Kidney (tissue), 14 donors: ENCODE results near the gene MARF1. TPM values are rescaled to one million over a fixed set of nuclear protein-coding genes. Genes with fewer than 3 reads are reported as not detected.
"Not testable (repeated sequence)": the region's sequence is repeated elsewhere in the genome, so short reads cannot be mapped to it uniquely, and the experiment has no call there.

Source experiments
- DNase-seq, 5 donors: peaks; one replicate each; pipeline ENCODE4 v3.0.0-alpha.2; 2013 to 2020
- FAIRE-seq: peaks from 2 replicates; lab custom pipeline; 2012; peaks lifted over from hg19 to GRCh38; lab: Jason Lieb, UNC
- H3K27ac ChIP-seq, 2 donors: one replicate each; pipeline ENCODE4 v1.7.0; 2013; ENCODE audit warnings: low read depth in 2 of 2, low read length in 2 of 2, inconsistent platforms in 1 of 2
- H3K27me3 ChIP-seq: one replicate; pipeline ENCODE4 v1.7.1; 2013; ENCODE audit warnings: low read length, inconsistent platforms; ENCODE audit not compliant: control insufficient read depth, insufficient read depth
- H3K36me3 ChIP-seq, 3 donors: one replicate each; pipeline versions ENCODE4 v1.7.0 to v1.7.1; 2013; ENCODE audit warnings: low read length in 3 of 3, control low read depth in 1 of 3, inconsistent platforms in 1 of 3; ENCODE audit not compliant: insufficient read depth in 3 of 3, control insufficient read depth in 2 of 3
- H3K4me1 ChIP-seq, 3 donors: one replicate each; pipeline versions ENCODE4 v1.7.0 to v1.7.1; 2013; ENCODE audit warnings: low read length in 3 of 3, inconsistent platforms in 1 of 3, low read depth in 1 of 3; ENCODE audit not compliant: control insufficient read depth in 2 of 3, insufficient read depth in 2 of 3
- H3K4me3 ChIP-seq, 3 donors: one replicate each; pipeline versions ENCODE4 v1.7.0 to v1.8.1; 2013; ENCODE audit warnings: low read length in 3 of 3, control low read depth in 1 of 3, inconsistent platforms in 1 of 3
- H3K9ac ChIP-seq, 3 donors: one replicate each; pipeline versions ENCODE4 v1.7.0 to v1.7.1; 2013; ENCODE audit warnings: low read length in 3 of 3, control low read depth in 1 of 3, inconsistent platforms in 1 of 3
- H3K9me3 ChIP-seq, 3 donors: one replicate each; pipeline versions ENCODE4 v1.7.0 to v1.7.1; 2013; ENCODE audit warnings: low read length in 3 of 3, control low read depth in 1 of 3, inconsistent platforms in 1 of 3; ENCODE audit not compliant: control insufficient read depth in 2 of 3, insufficient read depth in 1 of 3
- intact Hi-C: fragments of 100-400 bp; cut with DNase I; formaldehyde crosslinking; loops from one replicate; pipeline ENCODE4 v1.11.1; 2022
- polyA plus RNA-seq: library from polyadenylated mRNA; stranded (reverse); fragments of 350-450 nt; fragmentation: Illumina TruSeq; extraction: RNeasy Lipid Tissue Mini Kit (QIAGEN cat#74804); gene quantifications from one replicate; pipeline ENCODE4 v1.2.3, GENCODE V29; 2014; ENCODE audit warnings: low read depth, low replicate concordance; ENCODE audit not compliant: insufficient read depth
- total RNA-seq: library from RNA; stranded (reverse); fragmentation: NEBNext Ultra II Directional; extraction: Animal tissue kit (Norgen Biotek cat#: 25700); gene quantifications from one replicate; pipeline ENCODE4 v1.2.1, GENCODE V29; 2021
- TF ChIP-seq, protein P1 (sequence below): IDR thresholded peaks from 3 replicates; pipeline ENCODE4 v1.5.1; 2012; ENCODE audit warnings: mild to moderate bottlenecking, moderate library complexity, borderline replicate concordance; ENCODE audit not compliant: insufficient read depth; ENCODE audit errors: extremely low read depth
- donor health status: control.
- donor health status: control.
- donor health status: control.
- donor health status: control.
- donor health status: control.
- donor health status: DM: yes; HTN: yes; CAD: no.
- donor health status: Normal renal cell carcinoma (clear cell type).

Gene MARF1
- total and polyA plus RNA-seq, 2 donors from 2014 or later, result 17.5 to 80.7 TPM

DNA sequence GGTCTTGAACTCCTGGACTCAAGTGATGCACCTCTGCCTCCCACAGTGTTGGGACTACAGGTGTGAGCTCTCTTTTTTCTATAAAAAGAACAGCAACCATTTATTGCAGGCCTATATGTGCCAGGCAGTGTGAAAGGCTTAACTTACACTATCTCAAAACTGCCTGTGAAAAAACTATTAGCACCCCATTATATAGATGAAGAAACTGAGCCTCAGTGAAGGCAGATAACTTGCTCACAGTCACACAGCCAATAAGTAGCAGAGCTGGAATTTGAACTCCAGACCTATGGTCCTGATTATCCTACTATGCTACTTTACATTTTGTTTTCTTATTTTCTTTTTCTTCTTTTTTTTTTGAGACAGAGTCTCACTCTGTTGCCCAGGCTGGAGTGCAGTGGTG is 22.2 kb upstream of the MARF1 start:
- peaks cover 3 to 6% (median 6%) of the 10 kb centered on the region in 3 donors for H3K36me3 ChIP-seq
- no peak overlapping the region for H3K4me3 ChIP-seq
- H3K4me1 ChIP-seq, result no peaks in the 10 kb centered on the region
- TF ChIP-seq, protein P1, sequence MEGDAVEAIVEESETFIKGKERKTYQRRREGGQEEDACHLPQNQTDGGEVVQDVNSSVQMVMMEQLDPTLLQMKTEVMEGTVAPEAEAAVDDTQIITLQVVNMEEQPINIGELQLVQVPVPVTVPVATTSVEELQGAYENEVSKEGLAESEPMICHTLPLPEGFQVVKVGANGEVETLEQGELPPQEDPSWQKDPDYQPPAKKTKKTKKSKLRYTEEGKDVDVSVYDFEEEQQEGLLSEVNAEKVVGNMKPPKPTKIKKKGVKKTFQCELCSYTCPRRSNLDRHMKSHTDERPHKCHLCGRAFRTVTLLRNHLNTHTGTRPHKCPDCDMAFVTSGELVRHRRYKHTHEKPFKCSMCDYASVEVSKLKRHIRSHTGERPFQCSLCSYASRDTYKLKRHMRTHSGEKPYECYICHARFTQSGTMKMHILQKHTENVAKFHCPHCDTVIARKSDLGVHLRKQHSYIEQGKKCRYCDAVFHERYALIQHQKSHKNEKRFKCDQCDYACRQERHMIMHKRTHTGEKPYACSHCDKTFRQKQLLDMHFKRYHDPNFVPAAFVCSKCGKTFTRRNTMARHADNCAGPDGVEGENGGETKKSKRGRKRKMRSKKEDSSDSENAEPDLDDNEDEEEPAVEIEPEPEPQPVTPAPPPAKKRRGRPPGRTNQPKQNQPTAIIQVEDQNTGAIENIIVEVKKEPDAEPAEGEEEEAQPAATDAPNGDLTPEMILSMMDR, result no peak
- no peak for FAIRE-seq
- no peak overlapping the region for H3K9ac ChIP-seq
- H3K27ac ChIP-seq, result no peak overlapping the region
- H3K27me3 ChIP-seq, result no peaks in the 10 kb centered on the region
- intact Hi-C loops, result no loop called here
- H3K9me3 ChIP-seq, result no peaks in the 10 kb centered on the region
- no peak for DNase-seq

DNA sequence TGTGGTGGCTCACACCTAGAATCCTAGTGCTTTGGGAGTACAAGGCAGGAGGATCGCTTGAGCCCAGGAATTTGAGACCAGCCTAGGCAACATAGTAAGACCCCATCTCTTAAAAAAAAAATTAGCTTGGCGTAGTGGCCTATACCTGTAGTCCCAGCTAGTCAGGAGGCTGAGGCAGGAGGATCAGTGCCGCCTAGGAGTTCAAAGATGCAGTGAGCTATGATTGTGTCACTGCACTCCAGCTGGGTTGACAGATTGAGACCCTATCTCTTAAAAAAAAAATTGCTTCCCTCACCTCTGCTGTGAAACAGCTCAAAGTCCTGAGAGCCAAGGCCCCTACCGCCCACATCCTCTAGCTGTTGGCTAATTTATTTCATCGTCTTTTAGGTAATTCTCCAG is 17.2 kb upstream of the MARF1 start:
- H3K4me1 ChIP-seq, result no peaks in the 10 kb centered on the region
- TF ChIP-seq, protein P1, result no peak
- intact Hi-C loops, result no loop called here
- no peak overlapping the region for H3K27ac ChIP-seq
- no peaks in the 10 kb centered on the region for H3K27me3 ChIP-seq
- no peak overlapping the region for H3K4me3 ChIP-seq
- no peak overlapping the region for H3K9ac ChIP-seq
- no peaks in the 10 kb centered on the region for H3K9me3 ChIP-seq
- FAIRE-seq (no peak), DNase-seq (no peak)
- H3K36me3 ChIP-seq, result peaks cover 0 to 6% (median 2%) of the 10 kb centered on the region in 3 donors

DNA sequence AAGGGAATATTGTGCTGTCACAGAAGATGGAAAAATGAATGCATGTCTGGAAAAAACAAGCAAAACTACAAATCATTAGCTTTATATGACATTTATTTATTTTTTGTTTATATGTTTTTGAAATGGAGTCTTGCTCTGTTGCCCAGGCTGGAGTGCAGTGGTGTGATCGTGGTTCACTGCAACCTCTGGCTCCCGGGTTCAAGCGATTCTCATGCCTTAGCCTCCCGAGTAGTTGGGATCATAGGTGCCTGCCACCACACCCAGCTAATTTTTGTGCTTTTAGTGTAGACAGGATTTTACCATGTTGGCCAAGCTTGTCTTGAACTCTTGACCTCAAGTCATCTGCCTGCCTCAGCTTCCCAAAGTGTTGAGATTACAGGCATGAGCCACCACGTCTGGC is 15.6 kb upstream of the MARF1 start:
- DNase-seq, result no peak
- no peak for FAIRE-seq
- Histone ChIP-seq H3K9ac (no peak overlapping the region), H3K4me1 (no peaks in the 10 kb centered on the region), H3K27me3 (no peaks in the 10 kb centered on the region), H3K4me3 (no peak overlapping the region), H3K9me3 (no peaks in the 10 kb centered on the region), H3K36me3 (no peaks in the 10 kb centered on the region), H3K27ac (no peak overlapping the region)
- intact Hi-C loops, result no loop called here
- TF ChIP-seq, protein P1, result no peak

DNA sequence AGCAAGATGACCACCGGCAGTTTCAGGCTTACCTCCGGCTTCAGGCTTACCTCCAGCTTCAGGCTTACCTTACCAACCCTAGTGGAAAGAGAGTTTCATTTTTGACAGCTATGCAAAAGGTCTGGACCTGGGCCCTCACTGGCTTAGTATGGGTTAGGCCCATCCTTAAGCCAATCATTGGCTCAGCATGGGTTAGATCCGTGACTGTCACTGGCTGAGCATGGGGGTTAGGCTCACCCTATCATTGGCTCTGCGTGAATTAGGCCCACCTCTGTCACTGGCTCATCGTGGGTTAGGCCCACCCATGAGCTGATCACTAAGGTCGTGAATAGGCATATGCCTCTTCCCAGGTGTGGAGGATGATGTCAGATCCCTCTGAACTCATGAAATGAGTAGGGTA is 15.2 kb upstream of the MARF1 start:
- no peak overlapping the region for H3K27ac ChIP-seq
- no peak overlapping the region for H3K9ac ChIP-seq
- TF ChIP-seq, protein P1, result no peak
- no peaks in the 10 kb centered on the region for H3K9me3 ChIP-seq
- H3K4me3 ChIP-seq, result no peak overlapping the region
- H3K36me3 ChIP-seq, result no peaks in the 10 kb centered on the region
- DNase-seq (no peak), FAIRE-seq (no peak)
- no peaks in the 10 kb centered on the region for H3K27me3 ChIP-seq
- intact Hi-C loops, result no loop called here
- H3K4me1 ChIP-seq, result no peaks in the 10 kb centered on the region

DNA sequence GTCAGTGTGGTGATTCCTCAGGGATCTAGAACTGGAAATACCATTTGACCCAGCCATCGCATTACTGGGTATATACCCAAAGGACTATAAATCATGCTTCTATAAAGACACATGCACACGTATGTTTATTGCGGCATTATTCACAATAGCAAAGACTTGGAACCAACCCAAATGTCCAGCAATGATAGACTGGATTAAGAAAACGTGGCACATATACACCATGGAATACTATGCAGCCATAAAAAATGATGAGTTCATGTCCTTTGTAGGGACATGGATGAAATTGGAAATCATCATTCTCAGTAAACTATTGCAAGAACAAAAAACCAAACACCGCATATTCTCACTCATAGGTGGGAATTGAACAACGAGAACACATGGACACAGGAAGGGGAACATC is 12.6 kb upstream of the MARF1 start:
- H3K27ac ChIP-seq, H3K9ac ChIP-seq, DNase-seq, H3K36me3 ChIP-seq, H3K4me3 ChIP-seq, H3K4me1 ChIP-seq, FAIRE-seq, H3K27me3 ChIP-seq, H3K9me3 ChIP-seq, intact Hi-C loops: not testable (repeated sequence)
